Endodermal cell (in vitro differentiated cells): Measurements from ENCODE around the gene GAB2. TPM values are rescaled to one million over a fixed set of nuclear protein-coding genes. Genes with fewer than 3 reads are reported as not detected.

Experiments used
- DNase-seq: peaks from one replicate; pipeline ENCODE4 v3.0.0-alpha.2; 2017
- H3K27ac ChIP-seq: 2 replicates; pipeline ENCODE4 v1.5.1; 2013; ENCODE audit warnings: mild to moderate bottlenecking, low read depth, low read length, moderate library complexity
- H3K27me3 ChIP-seq: 2 replicates; pipeline ENCODE4 v1.6.1; 2013; ENCODE audit warnings: mild to moderate bottlenecking, low read length, moderate library complexity; ENCODE audit not compliant: insufficient read depth, control insufficient read depth, poor library complexity, severe bottlenecking
- H3K36me3 ChIP-seq: 2 replicates; pipeline ENCODE4 v1.7.0; 2013; ENCODE audit warnings: mild to moderate bottlenecking, low read length, moderate library complexity; ENCODE audit not compliant: control insufficient read depth, insufficient read depth
- H3K4me1 ChIP-seq: one replicate; pipeline ENCODE4 v1.7.0; 2013; ENCODE audit warnings: low read length; ENCODE audit not compliant: control insufficient read depth, insufficient read depth
- H3K4me3 ChIP-seq: 2 replicates; pipeline ENCODE4 v1.5.1; 2013; ENCODE audit warnings: mild to moderate bottlenecking, low read length, moderate library complexity
- H3K9ac ChIP-seq: 2 replicates; pipeline ENCODE4 v1.6.1; 2013; ENCODE audit warnings: mild to moderate bottlenecking, low read length, moderate library complexity; ENCODE audit not compliant: poor library complexity, severe bottlenecking; ENCODE audit errors: extremely low read depth
- H3K9me3 ChIP-seq: 2 replicates; pipeline ENCODE4 v1.6.1; 2013; ENCODE audit warnings: mild to moderate bottlenecking, low read length, moderate library complexity; ENCODE audit not compliant: control insufficient read depth
- H3K27ac Mint-ChIP-seq: 2 replicates; pipeline ENCODE4 v1.8.0; 2020; ENCODE audit warnings: mixed read lengths
- H3K27me3 Mint-ChIP-seq: 2 replicates; pipeline ENCODE4 v1.8.0; 2021; ENCODE audit warnings: mild to moderate bottlenecking, mixed read lengths; ENCODE audit not compliant: insufficient read depth
- H3K36me3 Mint-ChIP-seq: 2 replicates; pipeline ENCODE4 v1.8.0; 2020; ENCODE audit warnings: low read depth, mixed read lengths
- H3K4me1 Mint-ChIP-seq: 2 replicates; pipeline ENCODE4 v1.8.0; 2020; ENCODE audit warnings: mixed read lengths
- H3K4me3 Mint-ChIP-seq: 2 replicates; pipeline ENCODE4 v1.8.0; 2020; ENCODE audit warnings: mild to moderate bottlenecking, moderate library complexity, mixed read lengths
- H3K9me3 Mint-ChIP-seq: 2 replicates; pipeline ENCODE4 v1.8.0; 2020; ENCODE audit warnings: mild to moderate bottlenecking, mixed read lengths
- CTCF ChIP-seq: fragments of 200-600 bp; sonication (generic); conservative IDR thresholded peaks from 2 replicates; pipeline ENCODE4 v1.5.0; 2021; ENCODE audit warnings: antibody characterized with exemption, mild to moderate bottlenecking
- WGBS, 2 experiments: methylation state at CpG; one replicate each; pipeline versions ENCODE4 v1.1.5 to v1.1.7; 2013; ENCODE audit warnings: missing lambda C conversion rate in 2 of 2, mixed read lengths in 1 of 2; ENCODE audit not compliant: insufficient coverage in 1 of 2, insufficient read length in 1 of 2; 5-methylcytosine and 5-hydroxymethylcytosine counted together
- total RNA-seq, 2 donors: library from RNA; stranded (reverse); fragmentation: NEBNext Ultra II Directional in 1 of 2; extraction: Animal tissue kit (Norgen Biotek cat#: 25700) in 1 of 2; gene quantifications; 2 replicates in 1 of 2; 3 replicates in 1 of 2; pipeline ENCODE4 v1.2.1, GENCODE V29; 2021

The GAB2 gene
- total RNA-seq, 2 donors from 2014 or later, result 26.9 to 62.8 TPM

GRCh38 chr11:78270971-78271370 is 146.6 kb downstream of the GAB2 start:
- WGBS, 2 experiments, result 93 to 95% methylated on average over 2 of the region's 2 CpGs
- Mint-ChIP-seq H3K9me3 (peaks cover 35% of the 10 kb centered on the region), H3K36me3 (peaks cover 47% of the 10 kb centered on the region), H3K4me1 (no peaks in the 10 kb centered on the region), H3K27ac (no peak overlapping the region), H3K4me3 (no peak overlapping the region), H3K27me3 (no peaks in the 10 kb centered on the region)
- H3K9me3 ChIP-seq, result peaks cover 51% of the 10 kb centered on the region
- H3K4me1 ChIP-seq, result no peaks in the 10 kb centered on the region
- no peak overlapping the region for H3K27ac ChIP-seq
- H3K9ac ChIP-seq, result no peak overlapping the region
- no peak for DNase-seq
- no peaks in the 10 kb centered on the region for H3K27me3 ChIP-seq
- TF ChIP-seq CTCF, result no peak
- peaks cover 57% of the 10 kb centered on the region for H3K36me3 ChIP-seq
- H3K4me3 ChIP-seq, result no peak overlapping the region

- H3K36me3 Mint-ChIP-seq, result peaks cover 43% of the 10 kb centered on the region
Measured at GRCh38 chr11:78269806-78270205, 147.8 kb downstream of the GAB2 start.

GRCh38 chr11:78268591-78269410 is 148.8 kb downstream of the GAB2 start:
- Histone ChIP-seq H3K9ac (no peak overlapping the region), H3K36me3 (peaks cover 41% of the 10 kb centered on the region), H3K4me1 (no peaks in the 10 kb centered on the region), H3K4me3 (no peak overlapping the region), H3K9me3 (peaks cover 33% of the 10 kb centered on the region), H3K27me3 (no peaks in the 10 kb centered on the region), H3K27ac (no peak overlapping the region)
- no peak overlapping the region for H3K4me3 Mint-ChIP-seq
- no peak for DNase-seq
- H3K36me3 Mint-ChIP-seq, result peaks cover 33% of the 10 kb centered on the region
- peaks cover 26% of the 10 kb centered on the region for H3K9me3 Mint-ChIP-seq
- H3K4me1 Mint-ChIP-seq, result no peaks in the 10 kb centered on the region
- TF ChIP-seq CTCF, result no peak
- H3K27ac Mint-ChIP-seq, result no peak overlapping the region
- no peaks in the 10 kb centered on the region for H3K27me3 Mint-ChIP-seq
- 95 to 96% methylated on average over 6 to 7 of the region's 7 CpGs for WGBS, 2 experiments

More at GRCh38 chr11:78269806-78270205, 147.8 kb downstream of the GAB2 start:
- Histone ChIP-seq H3K9ac (no peak overlapping the region), H3K4me3 (no peak overlapping the region), H3K9me3 (peaks cover 43% of the 10 kb centered on the region), H3K27me3 (no peaks in the 10 kb centered on the region), H3K36me3 (peaks cover 51% of the 10 kb centered on the region), H3K4me1 (no peaks in the 10 kb centered on the region), H3K27ac (no peak overlapping the region)
- DNase-seq, result no peak
- no peaks in the 10 kb centered on the region for H3K4me1 Mint-ChIP-seq
- TF ChIP-seq CTCF, result no peak
- H3K9me3 Mint-ChIP-seq, result peaks cover 35% of the 10 kb centered on the region
- no peaks in the 10 kb centered on the region for H3K27me3 Mint-ChIP-seq
- 89 to 90% methylated on average over 5 to 7 of the region's 7 CpGs for WGBS, 2 experiments
- H3K27ac Mint-ChIP-seq, result no peak overlapping the region
- H3K4me3 Mint-ChIP-seq, result no peak overlapping the region
